ENCODE measurements around the gene CDKAL1.

The CDKAL1 gene

GRCh38 chr6:21123507-21124436, 589.5 kb downstream of the CDKAL1 start:
- DNase-seq: no peak

GRCh38 chr6:21128601-21129000, 594.3 kb downstream of the CDKAL1 start:
- DNase-seq: no peak

DNA sequence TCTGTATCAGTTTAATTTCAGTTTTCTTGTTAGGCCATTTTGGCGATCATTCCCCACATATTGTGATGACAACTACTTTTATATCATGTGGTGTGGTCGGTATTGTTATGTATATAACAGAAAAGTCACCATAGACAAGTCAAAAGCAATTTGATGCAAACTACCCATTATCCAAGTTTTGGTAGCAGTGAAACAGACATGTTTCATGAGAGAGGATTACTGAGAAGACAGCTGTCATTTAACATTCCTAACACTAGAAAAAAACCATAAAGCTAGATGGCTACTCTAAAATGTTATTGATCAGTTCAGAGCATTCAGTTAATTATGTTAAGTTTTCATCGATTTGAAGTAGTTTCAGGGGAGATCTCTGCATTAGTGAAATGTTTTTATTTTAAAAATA, 597.1 kb downstream of the CDKAL1 start:
- no peak for DNase-seq

GRCh38 chr6:21132446-21132845, 598.2 kb downstream of the CDKAL1 start:
- DNase-seq: no peak

DNA sequence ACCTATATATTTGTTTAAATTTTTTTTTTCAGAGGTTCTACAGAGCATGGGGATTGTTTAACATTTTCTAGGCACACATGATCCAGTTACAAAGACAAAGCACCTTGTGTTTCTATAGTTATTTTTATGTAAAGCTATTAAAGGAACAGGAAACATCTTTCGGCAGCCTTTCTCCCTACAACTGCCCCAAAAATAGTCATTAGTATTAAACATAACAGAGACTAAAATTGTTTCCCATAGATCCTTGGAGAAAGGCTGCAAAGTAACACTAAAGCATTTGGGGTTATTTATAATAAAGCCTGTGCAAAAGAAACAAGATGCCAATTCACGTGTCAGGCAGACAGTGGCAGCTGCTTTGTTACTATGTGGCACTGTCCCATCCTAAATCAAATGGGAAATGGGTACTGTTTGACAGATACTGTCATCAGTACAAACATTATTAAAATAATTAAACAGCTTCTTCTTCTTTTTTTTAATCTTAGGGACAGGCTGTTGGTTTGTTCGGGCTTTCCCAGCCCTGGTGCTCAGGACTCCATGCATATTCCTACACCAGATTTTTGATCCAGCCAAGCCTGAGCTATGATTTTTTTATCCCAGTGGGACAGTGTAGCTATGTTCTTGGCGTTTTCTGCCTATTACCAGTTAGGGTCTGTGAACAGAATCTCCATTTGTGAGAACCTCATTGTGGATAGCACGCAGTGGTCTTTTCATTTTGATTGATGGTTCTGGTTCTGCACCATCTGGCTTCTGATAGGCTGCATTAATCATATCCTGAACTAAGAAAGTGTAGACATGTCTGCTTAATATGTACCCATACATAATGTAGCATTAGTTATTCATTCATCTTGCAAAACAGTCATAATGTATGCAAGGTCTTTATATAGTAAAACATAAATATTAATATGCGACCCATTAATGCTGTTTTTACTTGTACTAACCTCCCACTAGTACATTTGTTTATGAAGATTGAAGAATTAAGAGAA, 598.9 kb downstream of the CDKAL1 start:
- DNase-seq: no peak

DNA sequence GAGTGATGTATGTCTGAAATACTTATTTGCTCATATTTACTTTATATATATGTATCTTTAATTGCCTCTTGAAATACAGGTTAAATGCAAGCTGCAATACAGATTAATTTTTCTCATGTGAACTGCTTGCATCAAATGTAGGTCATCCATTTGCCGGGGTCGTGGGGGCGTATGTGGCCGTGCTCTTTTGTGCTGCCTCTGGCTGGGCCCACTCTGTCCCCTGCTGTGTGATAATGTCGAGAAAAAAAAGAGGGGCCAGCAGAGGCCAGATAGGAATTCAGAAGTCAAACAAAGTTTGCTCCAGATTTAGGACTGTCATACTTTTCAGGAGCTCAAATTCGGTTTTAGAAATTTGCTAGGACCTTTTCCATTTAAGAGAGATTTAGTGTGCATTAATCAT, 599.6 kb downstream of the CDKAL1 start:
- no peak for DNase-seq

- DNase-seq: no peak
These were observed 600.1 kb downstream of the CDKAL1 start for GRCh38 chr6:21134356-21134755.

DNA sequence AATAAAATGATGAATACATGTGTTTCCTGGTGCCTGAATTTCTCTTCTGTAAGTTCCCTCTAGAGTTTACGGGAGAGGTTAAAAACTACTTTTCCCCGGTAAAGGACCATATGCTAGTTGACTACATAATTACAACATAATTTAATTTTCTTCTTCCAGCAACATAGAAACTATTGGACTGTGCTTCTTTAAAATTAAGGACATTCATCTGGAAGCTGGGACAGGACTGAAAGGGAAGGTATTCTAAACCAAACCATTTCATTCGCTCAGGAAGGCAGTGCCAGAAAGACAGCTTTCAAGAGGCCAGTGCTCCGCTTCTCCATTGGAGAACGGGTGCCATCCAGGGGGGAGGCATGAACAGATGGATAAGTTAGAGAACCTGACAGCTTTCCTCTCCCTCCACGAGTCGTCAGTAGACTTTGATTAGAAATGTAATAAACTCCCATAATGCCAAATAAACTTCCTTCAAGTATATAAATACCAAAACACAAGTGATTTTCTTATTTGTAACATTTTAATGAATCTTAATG, 601.3 kb downstream of the CDKAL1 start:
- DNase-seq: no peak

DNA sequence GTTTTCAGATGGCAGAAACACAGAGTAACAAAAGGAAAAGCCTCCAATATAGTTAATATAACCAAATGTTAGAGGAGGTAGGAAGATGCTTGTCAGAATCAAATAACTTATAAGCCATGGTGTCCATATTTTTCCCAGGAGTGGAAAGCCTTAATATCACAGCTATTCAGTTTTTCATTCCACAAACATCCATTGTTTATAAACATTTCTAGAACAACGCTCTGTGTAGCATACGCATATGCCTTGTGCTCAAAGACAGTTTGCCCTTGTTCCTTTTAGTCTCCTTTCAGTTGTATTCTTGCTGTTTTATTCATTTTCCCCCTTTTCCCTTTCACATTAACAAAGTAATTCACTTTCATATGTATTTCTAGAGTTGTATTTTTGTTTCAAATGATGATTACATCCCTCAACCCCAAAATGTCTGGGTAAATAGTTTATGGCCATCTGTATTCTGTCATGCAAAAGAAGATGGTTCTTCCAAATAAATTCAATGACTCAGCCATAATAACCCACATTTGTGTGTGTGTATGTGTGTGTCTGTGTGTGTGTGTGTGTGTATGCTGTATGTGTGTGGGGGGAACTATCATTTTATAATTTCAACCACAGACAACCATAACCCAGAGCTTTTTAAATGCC, 603.6 kb downstream of the CDKAL1 start:
- no peak for DNase-seq

DNA sequence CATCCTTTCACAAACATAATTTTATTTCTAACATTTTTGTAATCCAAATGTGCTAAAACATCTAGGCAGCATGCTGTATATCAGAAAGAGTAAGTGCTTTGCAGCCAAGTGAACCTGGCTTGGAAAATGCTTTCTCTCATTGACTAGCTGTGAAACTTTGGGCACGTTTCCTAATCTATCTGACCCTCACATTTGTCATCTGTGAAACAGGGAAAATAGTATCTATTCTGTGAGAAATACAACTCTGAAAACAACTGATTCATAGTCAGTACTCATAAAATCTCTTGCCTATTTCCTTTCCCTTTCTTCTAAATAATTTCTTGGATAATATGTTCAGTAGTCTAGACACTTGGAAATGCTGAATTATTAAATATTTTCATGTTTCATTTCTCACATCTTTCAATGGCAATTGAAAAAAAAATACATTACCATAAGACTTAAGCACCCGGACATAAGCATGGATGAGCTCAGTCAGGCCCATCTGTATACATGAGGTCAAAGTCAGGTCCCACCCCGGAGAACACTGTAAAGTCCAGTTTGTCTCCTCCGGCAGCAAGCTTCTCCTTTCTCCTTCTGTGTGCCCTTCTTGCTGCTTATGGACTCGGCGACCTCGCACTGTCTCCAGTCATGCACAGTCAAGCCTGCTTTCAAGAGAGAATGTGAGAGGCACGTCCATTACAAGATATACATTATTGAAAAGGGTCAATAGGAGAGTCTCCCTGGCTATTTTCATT, 604.2 kb downstream of the CDKAL1 start:
- no peak for DNase-seq

DNA sequence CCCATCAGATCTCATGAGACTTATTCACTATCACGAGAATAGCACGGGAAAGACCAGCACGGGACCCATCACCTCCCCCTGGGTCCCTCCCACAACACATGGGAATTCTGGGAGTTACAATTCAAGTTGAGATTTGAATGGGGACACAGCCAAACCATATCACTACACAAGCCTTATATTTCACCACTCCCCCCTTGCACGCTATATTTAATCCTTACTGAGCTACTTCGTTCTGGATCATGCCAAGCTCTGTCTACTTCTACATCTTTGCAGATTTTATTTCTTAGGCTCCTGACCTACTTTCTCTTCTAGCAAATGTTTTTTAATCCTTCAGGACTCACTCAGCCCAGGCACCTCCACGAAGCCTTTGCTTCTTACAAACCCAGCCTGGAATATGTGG, 606.7 kb downstream of the CDKAL1 start:
- no peak for DNase-seq

- DNase-seq: no peak
These were observed 607.5 kb downstream of the CDKAL1 start for GRCh38 chr6:21141616-21142303.

- DNase-seq: no peak
These were observed 608.5 kb downstream of the CDKAL1 start for GRCh38 chr6:21142741-21143140.

DNA sequence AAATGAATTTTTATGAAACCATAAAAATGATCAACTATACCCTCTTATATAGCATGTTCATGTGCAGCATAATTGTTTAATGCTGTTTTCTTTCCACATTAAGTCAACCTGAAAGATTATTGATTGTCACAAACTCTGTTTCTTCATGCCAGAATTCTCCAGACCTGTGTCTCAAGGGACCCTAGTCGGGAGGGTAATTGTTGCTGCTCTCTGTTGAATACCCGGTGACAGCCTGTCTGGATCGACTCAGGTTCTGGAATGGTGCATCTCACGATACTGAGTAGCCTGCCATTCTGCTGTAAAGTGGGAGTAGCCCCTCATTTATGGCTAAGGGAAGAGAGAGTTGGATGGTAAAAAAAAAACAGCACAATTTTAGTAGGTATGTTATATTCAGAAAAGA, 609.4 kb downstream of the CDKAL1 start:
- no peak for DNase-seq

- no peak for DNase-seq
These were observed 610.7 kb downstream of the CDKAL1 start for GRCh38 chr6:21144928-21145327.

- no peak for DNase-seq
These were observed 613.7 kb downstream of the CDKAL1 start for GRCh38 chr6:21147995-21148394.

GRCh38 chr6:21149470-21149869, 615.2 kb downstream of the CDKAL1 start:
- no peak for DNase-seq

DNA sequence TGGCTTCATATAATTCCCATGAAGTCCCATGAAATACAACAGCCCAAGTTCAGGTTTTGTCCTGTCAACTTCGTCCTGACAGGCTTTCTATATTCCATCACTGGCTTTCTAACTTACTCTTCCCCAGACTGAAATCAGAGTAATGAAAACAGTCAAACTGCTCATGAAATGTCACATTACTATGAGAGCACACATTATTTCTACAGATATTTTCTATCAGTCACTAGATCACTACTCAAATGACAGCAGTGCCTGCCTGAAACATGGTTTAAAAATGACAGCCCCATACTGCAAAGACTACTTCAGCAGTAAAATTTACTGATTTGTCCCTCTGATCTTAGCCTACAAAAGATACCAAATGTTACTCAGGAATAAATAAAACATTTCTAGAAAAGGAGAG, 616.4 kb downstream of the CDKAL1 start:
- no peak for DNase-seq

DNA sequence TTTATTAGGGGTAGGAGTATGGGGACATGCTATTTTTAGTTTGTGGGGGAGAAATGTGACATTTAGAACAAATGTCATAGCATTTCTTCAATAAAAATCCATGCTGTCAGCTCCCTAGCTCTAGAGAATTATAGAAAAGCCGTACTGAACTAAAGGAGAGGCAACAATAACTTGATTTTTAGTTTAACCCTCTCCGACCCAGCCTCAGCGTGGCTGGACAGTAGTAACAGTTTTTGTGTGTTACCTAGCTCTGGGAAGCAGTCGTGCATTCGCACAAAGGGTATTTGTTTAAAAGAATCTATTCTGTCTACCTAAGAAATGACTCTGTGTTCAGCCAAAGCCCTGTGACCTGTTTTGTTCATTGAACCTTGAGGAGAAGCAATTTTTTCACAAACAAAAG, 616.9 kb downstream of the CDKAL1 start:
- DNase-seq: no peak

- DNase-seq: no peak
These were observed 617.3 kb downstream of the CDKAL1 start for GRCh38 chr6:21151530-21151929.

- DNase-seq: no peak
These were observed 623.1 kb downstream of the CDKAL1 start for GRCh38 chr6:21157186-21157929.
